Ramos (cell line): Measurements from ENCODE around the gene COMMD10.
"Not testable (repeated sequence)": the region's sequence is repeated elsewhere in the genome, so short reads cannot be mapped to it uniquely, and the experiment has no call there.

Experiments
- in situ Hi-C: fragments of 300-500 bp; cut with MboI; formaldehyde crosslinking; loops from one replicate; pipeline ENCODE4 v1.14.3; 2022; ENCODE audit warnings: low sequenced_read_pairs; ENCODE audit not compliant: unreplicated experiment

COMMD10 gene

GRCh38 chr5:116084871-116085715 lies at the start of gene COMMD10:
Gene COMMD10, plus strand, starts transcription at chr5:116085025.
- in situ Hi-C loops: no loop called here

GRCh38 chr5:116035123-116035522 lies 49.7 kb upstream of the COMMD10 start:
- in situ Hi-C loops: no loop called here

DNA sequence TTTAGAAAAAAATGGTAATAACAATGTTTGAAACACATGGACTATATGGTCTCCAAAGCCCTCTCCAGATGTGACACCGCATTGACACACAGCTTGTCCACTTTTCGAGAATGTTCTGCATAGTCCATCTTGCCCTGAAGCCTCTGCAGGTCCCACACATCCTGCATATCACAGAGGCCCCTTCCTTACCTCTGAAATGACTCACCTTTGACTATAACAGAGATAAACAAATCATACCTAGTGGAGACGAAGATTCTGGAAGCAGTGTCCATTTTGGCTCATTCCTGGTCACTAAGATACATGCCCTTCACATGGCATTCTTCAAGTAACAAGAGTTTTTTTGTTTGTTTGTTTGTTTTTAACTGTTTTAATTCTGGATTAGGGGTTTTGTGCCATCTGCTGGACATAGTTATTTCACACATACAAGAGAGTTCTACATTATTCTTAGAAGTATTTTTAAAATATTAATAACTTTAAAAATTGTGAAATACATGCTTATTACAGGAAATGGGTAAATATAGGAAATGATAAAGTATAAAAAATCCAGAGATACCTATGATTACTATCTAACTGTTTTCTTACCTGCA lies 47.5 kb upstream of the COMMD10 start:
- in situ Hi-C loops: no loop called here

GRCh38 chr5:116038817-116039216 lies 46.0 kb upstream of the COMMD10 start:
- in situ Hi-C loops: no loop called here

- in situ Hi-C loops: no loop called here
Measured at GRCh38 chr5:116042375-116042774, 42.5 kb upstream of the COMMD10 start.

DNA sequence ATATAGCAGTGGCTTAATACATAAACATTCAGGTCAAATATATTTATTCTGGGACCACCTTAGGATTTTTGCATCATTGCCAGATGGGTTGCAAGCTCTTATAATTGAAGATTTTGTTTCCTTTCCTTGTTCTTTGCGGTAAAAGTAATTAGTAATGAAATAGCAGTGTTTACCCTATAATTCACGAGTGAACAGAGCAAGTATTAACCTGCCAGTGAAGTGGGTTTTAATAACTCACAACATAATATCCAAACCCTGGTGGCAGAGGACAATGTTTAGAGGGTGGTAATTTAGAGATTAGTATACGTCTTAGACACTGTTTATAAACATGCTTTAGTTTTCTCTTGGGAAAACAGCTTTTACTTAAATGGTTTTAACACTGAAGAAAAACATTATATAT lies 40.8 kb upstream of the COMMD10 start:
- in situ Hi-C loops: no loop called here

GRCh38 chr5:116045821-116046220 lies 39.0 kb upstream of the COMMD10 start:
- in situ Hi-C loops: no loop called here

DNA sequence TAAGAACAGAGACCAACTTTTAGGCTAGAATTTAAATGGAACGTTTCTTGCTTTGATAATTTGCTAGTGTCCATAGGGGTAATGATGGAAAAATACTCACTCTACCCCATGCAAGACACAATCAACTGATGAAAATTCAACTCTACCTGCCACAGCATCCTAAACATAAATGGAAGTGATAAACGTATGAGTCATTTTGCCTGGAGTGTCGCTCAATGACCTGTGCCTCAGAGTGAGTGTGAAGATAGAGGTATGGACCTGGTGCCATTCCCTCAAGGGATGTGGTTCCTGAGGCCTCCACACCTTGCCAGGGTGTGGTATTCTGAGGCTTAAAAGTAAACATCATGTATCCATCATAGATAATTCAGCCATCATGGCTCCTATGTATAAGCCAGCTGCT lies 38.6 kb upstream of the COMMD10 start:
- in situ Hi-C loops: no loop called here

DNA sequence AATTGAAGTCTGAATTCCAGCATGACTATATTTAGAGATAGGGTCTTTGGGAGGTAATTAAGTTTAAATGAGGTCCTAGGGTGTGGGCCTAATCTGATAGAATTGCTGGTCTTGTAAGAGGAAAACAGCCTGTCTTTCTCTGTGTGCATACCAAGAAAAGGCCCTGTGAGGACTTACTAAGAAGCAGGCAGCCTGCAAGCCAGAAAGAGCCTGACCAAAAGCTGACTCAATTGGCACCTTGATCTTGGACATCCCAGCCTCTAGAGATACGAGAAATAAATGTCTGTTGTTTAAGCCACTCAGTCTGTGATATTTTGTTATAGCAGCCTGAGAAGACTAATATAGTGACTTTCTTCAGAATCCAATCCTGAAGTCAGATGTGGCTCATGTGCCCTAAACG lies 38.0 kb upstream of the COMMD10 start:
- in situ Hi-C loops: no loop called here

- in situ Hi-C loops: loop anchor here (25.0 kb wide), 1 partner anchor 746 kb away; no protein-coding TSS in a partner anchor
Measured at GRCh38 chr5:116058346-116058936, 26.4 kb upstream of the COMMD10 start.

GRCh38 chr5:116062352-116062751 lies 22.5 kb upstream of the COMMD10 start:
- in situ Hi-C loops: loop anchor here (25.0 kb wide), 1 partner anchor 750 kb away; no protein-coding TSS in a partner anchor

GRCh38 chr5:116063950-116064349 lies 20.9 kb upstream of the COMMD10 start:
- in situ Hi-C loops: loop anchor here (25.0 kb wide), 1 partner anchor 752 kb away; no protein-coding TSS in a partner anchor

DNA sequence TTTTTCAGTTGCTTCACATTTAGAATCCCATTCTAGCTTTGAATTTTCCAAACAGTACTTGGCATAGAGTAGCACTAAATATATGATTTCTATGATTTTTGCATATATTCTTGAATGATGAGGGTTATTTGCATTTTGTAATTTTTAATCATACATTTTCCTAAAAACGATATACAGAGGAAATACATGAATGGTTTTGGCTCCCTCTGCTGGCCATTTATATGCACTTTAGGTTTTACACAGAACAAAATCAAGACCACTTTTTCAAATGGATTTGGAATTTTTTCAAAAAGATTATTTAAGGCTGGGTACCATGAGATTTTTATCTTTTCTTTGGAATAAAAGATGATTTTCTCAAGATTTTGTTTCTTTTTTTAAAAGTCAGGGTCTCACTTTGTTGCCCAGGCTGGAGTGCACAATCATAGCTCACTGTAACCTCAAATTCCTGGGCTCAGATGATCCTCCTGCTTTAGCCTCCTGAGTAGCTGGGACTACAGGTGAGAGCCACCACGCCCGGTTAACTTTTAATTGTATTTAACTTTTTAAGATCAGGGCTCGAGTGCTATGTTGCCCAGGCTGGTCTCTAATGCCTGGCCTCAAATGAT lies 16.7 kb upstream of the COMMD10 start:
- in situ Hi-C loops: loop anchor here (25.0 kb wide), 1 partner anchor 756 kb away; no protein-coding TSS in a partner anchor

GRCh38 chr5:116071211-116071610 lies 13.6 kb upstream of the COMMD10 start:
- in situ Hi-C loops: loop anchor here (5.0 to 25.0 kb wide), 2 partner anchors 444 to 759 kb away; partner anchors contain the start of gene TMED7

DNA sequence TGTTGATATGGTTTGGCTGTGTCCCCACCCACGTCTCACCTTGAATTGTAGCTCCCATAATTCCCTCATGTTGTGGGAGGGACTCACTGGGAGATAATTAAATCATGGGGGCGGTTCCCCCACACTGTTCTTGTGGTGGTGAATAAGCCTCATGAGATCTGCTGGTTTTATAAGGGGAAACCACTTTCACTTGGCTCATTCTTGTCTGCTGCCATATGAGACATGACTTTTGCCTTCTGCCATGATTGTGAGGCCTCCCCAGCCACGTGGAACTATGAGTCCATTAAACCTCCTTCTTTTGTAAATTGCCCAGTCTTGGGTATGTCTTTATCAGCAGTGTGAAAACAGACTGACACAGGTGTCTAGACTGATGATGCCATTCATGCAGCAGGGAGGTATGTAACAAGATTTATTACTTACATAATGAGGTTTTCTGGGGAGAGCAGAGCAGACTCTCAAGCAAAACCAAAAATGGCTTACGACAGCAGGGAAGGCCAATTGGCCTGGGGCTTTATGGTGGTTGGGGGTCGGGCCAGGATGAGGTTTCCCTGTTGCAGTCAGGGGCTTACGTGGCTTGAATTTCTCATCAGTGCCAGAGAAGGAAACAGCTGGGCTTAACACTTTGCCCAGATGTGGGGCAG lies 9.5 kb upstream of the COMMD10 start:
- in situ Hi-C loops: no loop called here

DNA sequence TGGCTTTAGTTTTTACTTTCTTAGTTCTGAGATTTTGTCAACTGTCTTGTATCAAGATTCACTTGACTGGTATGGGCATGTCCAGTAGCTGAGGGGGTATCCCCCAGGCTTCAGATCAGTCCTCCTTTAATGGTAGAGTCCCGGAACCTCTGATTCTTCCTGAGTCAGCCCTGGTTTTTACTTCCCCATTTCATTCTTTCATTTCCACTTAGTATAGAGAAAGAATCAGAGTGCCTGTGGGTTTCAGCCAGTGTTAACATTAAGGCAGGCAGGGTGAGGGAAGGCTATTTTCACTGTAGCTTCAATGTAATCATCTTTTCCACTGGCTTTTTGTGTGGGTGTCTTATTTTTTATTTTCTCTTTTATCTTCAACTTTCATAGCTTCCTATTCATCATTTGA lies 8.3 kb upstream of the COMMD10 start:
- in situ Hi-C loops: no loop called here

- in situ Hi-C loops: no loop called here
Measured at GRCh38 chr5:116078199-116078598, 6.6 kb upstream of the COMMD10 start.

GRCh38 chr5:116084287-116084691 lies 536 bp upstream of the COMMD10 start:
- in situ Hi-C loops: no loop called here

GRCh38 chr5:116086309-116086708 lies 1.5 kb downstream of the COMMD10 start:
- in situ Hi-C loops: not testable (repeated sequence)

DNA sequence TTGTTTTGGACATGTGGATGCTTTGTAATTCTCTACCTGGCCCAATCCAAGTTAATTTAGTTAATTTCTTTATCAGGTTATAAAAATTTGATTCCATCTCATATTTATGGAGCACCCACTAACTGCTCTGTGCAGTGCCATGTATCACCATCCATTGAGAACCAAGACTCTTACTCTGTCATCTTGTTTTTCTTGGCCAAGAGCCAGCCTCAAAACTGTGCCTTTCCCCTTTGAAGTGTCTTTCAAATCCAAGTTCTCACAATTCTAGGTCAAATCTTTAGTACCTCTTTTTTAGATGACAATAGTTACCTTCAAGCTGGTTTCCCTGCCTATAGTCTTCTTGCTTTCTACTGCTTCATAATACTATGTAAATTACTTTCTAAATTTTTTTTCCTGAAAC lies 3.2 kb downstream of the COMMD10 start:
- in situ Hi-C loops: no loop called here
